A549 (cell line): Measurements from ENCODE around the gene SPINK4.
A peak's percentile ranks its signal among the peaks of the same experiment; 100 is the strongest.

Experiments used
- CBX8 ChIP-seq: fragments of 200-600 bp; sonication (generic); IDR thresholded peaks from 2 replicates; pipeline ENCODE4 v1.6.1; 2016
- CEBPB ChIP-seq, 2 experiments: fragments of >200 bp in 1 of 2; sonication (Bioruptor Twin) in 1 of 2; formaldehyde crosslinking in 1 of 2; IDR thresholded peaks; 2 replicates each; pipeline ENCODE4 v1.6.1; 2012 to 2016
- CHD4 ChIP-seq: fragments of 200-600 bp; sonication (generic); IDR thresholded peaks from 2 replicates; pipeline ENCODE4 v1.6.1; 2016; ENCODE audit warnings: antibody characterized with exemption, mild to moderate bottlenecking, borderline replicate concordance
- CTCF ChIP-seq: fragments of >200 bp; sonication (Bioruptor Twin); formaldehyde crosslinking; IDR thresholded peaks from 3 replicates; pipeline ENCODE4 v1.5.1; 2016
- ELK1 ChIP-seq: fragments of 150-350 bp; IDR thresholded peaks from 2 replicates; pipeline ENCODE4 v1.6.1; 2014; ENCODE audit warnings: low read depth, mild to moderate bottlenecking, low read length
- EP300 ChIP-seq, 2 experiments: fragments of >200 bp; sonication (Bioruptor Twin); formaldehyde crosslinking; IDR thresholded peaks; 2 replicates in 1 of 2; 3 replicates in 1 of 2; pipeline ENCODE4 v1.6.1; 2016 to 2017
- POLR2A ChIP-seq: IDR thresholded peaks from 2 replicates; pipeline ENCODE4 v1.6.1; 2012; ENCODE audit warnings: mild to moderate bottlenecking, low read length
- REST ChIP-seq: fragments of 200-600 bp; sonication (generic); IDR thresholded peaks from 2 replicates; pipeline ENCODE4 v1.6.1; 2016; ENCODE audit warnings: antibody characterized with exemption, mild to moderate bottlenecking, moderate library complexity
- RFX5 ChIP-seq: fragments of 450-650 bp; IDR thresholded peaks from 2 replicates; pipeline ENCODE4 v1.7.1; 2014; ENCODE audit warnings: antibody characterized with exemption, mild to moderate bottlenecking, moderate library complexity
- SMC3 ChIP-seq: fragments of >200 bp; sonication (Bioruptor Twin); formaldehyde crosslinking; IDR thresholded peaks from 3 replicates; pipeline ENCODE4 v1.6.1; 2018; ENCODE audit warnings: inconsistent platforms
- ZC3H11A ChIP-seq: fragments of 450-650 bp; IDR thresholded peaks from 2 replicates; pipeline ENCODE4 v1.6.1; 2014; ENCODE audit warnings: antibody characterized with exemption, mild to moderate bottlenecking
- TF ChIP-seq, protein P1 (sequence below): IDR thresholded peaks from 2 replicates; pipeline ENCODE4 v1.6.1; 2012
- TF ChIP-seq, protein P2 (sequence below): fragments of 450-650 bp; IDR thresholded peaks from 2 replicates; pipeline ENCODE4 v1.6.1; 2014; ENCODE audit warnings: antibody characterized with exemption

DNA sequence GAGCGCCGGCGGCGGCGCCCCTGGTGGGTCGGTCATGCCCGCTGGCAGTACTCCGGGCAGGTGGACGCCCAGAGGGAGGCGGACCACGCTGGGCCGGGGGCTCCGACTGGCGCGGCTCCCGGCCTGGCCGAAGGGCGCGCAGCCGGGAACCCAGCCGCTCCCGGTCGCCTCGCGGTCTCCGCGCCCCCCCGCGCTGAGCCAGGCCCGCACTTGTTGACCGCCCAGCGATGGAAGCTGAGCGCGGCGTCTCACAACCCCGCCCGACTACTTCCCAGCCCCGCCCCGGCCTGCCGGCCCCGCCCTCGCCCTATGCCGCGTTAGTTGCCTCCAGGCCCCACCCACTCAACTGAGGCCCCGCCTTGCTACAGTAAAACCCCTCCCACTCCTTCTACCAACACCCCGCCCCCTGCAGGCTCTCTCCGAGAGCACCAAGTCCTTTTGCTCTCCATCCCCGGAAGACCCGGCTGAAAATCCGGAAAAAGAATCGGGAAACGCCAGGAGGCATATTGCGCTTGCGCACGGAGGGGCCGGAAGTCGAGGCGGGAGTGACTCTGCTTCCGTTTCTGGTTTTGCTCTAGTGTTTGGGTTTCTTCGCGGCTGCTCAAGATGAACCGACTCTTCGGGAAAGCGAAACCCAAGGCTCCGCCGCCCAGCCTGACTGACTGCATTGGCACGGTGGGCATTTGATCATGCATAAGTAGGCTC is 24.7 kb downstream of the SPINK4 start, which contains the start of the genes BAG1 and CHMP5:
- TF ChIP-seq CTCF (no peak), CEBPB (IDR thresholded peaks at IDR 0.05) (no peak), CHD4 (no peak), CBX8 (no peak), POLR2A (peak; percentile 77), RFX5 (no peak), ELK1 (no peak), ZC3H11A (no peak), SMC3 (no peak; the same call in none of the 3 replicates), EP300 (IDR thresholded peaks at IDR 0.05) (no peak), REST (no peak)
- TF ChIP-seq, protein P1, sequence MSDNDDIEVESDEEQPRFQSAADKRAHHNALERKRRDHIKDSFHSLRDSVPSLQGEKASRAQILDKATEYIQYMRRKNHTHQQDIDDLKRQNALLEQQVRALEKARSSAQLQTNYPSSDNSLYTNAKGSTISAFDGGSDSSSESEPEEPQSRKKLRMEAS, result no peak
- TF ChIP-seq, protein P2, sequence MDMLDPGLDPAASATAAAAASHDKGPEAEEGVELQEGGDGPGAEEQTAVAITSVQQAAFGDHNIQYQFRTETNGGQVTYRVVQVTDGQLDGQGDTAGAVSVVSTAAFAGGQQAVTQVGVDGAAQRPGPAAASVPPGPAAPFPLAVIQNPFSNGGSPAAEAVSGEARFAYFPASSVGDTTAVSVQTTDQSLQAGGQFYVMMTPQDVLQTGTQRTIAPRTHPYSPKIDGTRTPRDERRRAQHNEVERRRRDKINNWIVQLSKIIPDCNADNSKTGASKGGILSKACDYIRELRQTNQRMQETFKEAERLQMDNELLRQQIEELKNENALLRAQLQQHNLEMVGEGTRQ, result no peak
